HUES6 (cell line): Measurements from ENCODE around the gene MIPOL1.
"Not testable (repeated sequence)": the region's sequence is repeated elsewhere in the genome, so short reads cannot be mapped to it uniquely, and the experiment has no call there.

Source experiments
- H3K27ac ChIP-seq: 2 replicates; pipeline ENCODE4 v1.7.0; 2013; ENCODE audit warnings: low read depth, mild to moderate bottlenecking, low read length, inconsistent platforms
- H3K27me3 ChIP-seq: 2 replicates; pipeline ENCODE4 v1.6.1; 2013; ENCODE audit warnings: low read length; ENCODE audit not compliant: control insufficient read depth, insufficient read depth
- H3K36me3 ChIP-seq: 2 replicates; pipeline ENCODE4 v1.6.1; 2013; ENCODE audit warnings: low read length; ENCODE audit not compliant: control insufficient read depth, insufficient read depth
- H3K4me1 ChIP-seq: 2 replicates; pipeline ENCODE4 v1.6.1; 2013; ENCODE audit warnings: low read length; ENCODE audit not compliant: control insufficient read depth, insufficient read depth
- H3K4me3 ChIP-seq: 2 replicates; pipeline ENCODE4 v1.5.1; 2013; ENCODE audit warnings: low read depth, low read length
- H3K9ac ChIP-seq: one replicate; pipeline ENCODE4 v1.6.1; 2013; ENCODE audit warnings: mild to moderate bottlenecking, low read length
- H3K9me3 ChIP-seq: 2 replicates; pipeline ENCODE4 v1.6.1; 2013; ENCODE audit warnings: low read depth, low read length; ENCODE audit not compliant: control insufficient read depth, insufficient read depth

The MIPOL1 gene

GRCh38 chr14:37197421-37198272, at the start of gene MIPOL1:
TSS of gene MIPOL1 (plus strand) at chr14:37197937. CDS start at chr14:37247889, 49,952 bp downstream.
- H3K4me3 ChIP-seq = peak within 1 kb of the TSS; percentile 91
- H3K9me3 ChIP-seq = no peaks in the 10 kb centered on the region
- H3K27me3 ChIP-seq = no peaks in the 10 kb centered on the region
- peak within 1 kb of the TSS; percentile 83 for H3K9ac ChIP-seq
- H3K36me3 ChIP-seq = no peaks in the 10 kb centered on the region
- peaks cover 4% of the 10 kb centered on the region; the same call in 1 of the 2 replicates for H3K4me1 ChIP-seq
- H3K27ac ChIP-seq = peak within 1 kb of the TSS; percentile 39; the same call in 1 of the 2 replicates

- Histone ChIP-seq H3K4me3 (no peak overlapping the region), H3K27me3 (no peaks in the 10 kb centered on the region), H3K9ac (no peak overlapping the region), H3K9me3 (no peaks in the 10 kb centered on the region), H3K36me3 (no peaks in the 10 kb centered on the region), H3K27ac (no peak overlapping the region), H3K4me1 (no peaks in the 10 kb centered on the region)
These were observed 47.3 kb upstream of the MIPOL1 start for GRCh38 chr14:37150414-37150813.

- Histone ChIP-seq H3K9me3 (no peaks in the 10 kb centered on the region), H3K27ac (no peak overlapping the region), H3K36me3 (no peaks in the 10 kb centered on the region), H3K4me1 (no peaks in the 10 kb centered on the region), H3K4me3 (no peak overlapping the region), H3K27me3 (no peaks in the 10 kb centered on the region), H3K9ac (no peak overlapping the region)
These were observed 44.7 kb upstream of the MIPOL1 start for GRCh38 chr14:37153005-37153404.

GRCh38 chr14:37153483-37153882, 44.3 kb upstream of the MIPOL1 start:
- Histone ChIP-seq H3K9me3 (no peaks in the 10 kb centered on the region), H3K4me3 (no peak overlapping the region), H3K9ac (no peak overlapping the region), H3K36me3 (no peaks in the 10 kb centered on the region), H3K27me3 (no peaks in the 10 kb centered on the region), H3K4me1 (no peaks in the 10 kb centered on the region), H3K27ac (no peak overlapping the region)

GRCh38 chr14:37157987-37158386, 39.8 kb upstream of the MIPOL1 start:
- Histone ChIP-seq H3K27ac (no peak overlapping the region), H3K9ac (no peak overlapping the region), H3K27me3 (no peaks in the 10 kb centered on the region), H3K36me3 (no peaks in the 10 kb centered on the region), H3K4me1 (no peaks in the 10 kb centered on the region), H3K9me3 (no peaks in the 10 kb centered on the region), H3K4me3 (no peak overlapping the region)

- H3K4me1 ChIP-seq, H3K9ac ChIP-seq, H3K9me3 ChIP-seq, H3K27me3 ChIP-seq, H3K27ac ChIP-seq, H3K36me3 ChIP-seq, H3K4me3 ChIP-seq: not testable (repeated sequence)
These were observed 35.4 kb upstream of the MIPOL1 start for GRCh38 chr14:37162307-37162706.

- H3K4me1 ChIP-seq = peaks cover 24% of the 10 kb centered on the region; the same call in 1 of the 2 replicates
- no peaks in the 10 kb centered on the region for H3K27me3 ChIP-seq
- no peak overlapping the region for H3K27ac ChIP-seq
- no peaks in the 10 kb centered on the region for H3K36me3 ChIP-seq
- no peak overlapping the region for H3K9ac ChIP-seq
- no peak overlapping the region for H3K4me3 ChIP-seq
- H3K9me3 ChIP-seq = no peaks in the 10 kb centered on the region
These were observed 31.9 kb upstream of the MIPOL1 start for GRCh38 chr14:37165794-37166193.

GRCh38 chr14:37167151-37168047, 30.3 kb upstream of the MIPOL1 start:
- H3K27ac ChIP-seq = no peak overlapping the region; the same call in 1 of the 2 replicates
- H3K9ac ChIP-seq = no peak overlapping the region
- H3K27me3 ChIP-seq = no peaks in the 10 kb centered on the region
- no peaks in the 10 kb centered on the region for H3K36me3 ChIP-seq
- H3K4me1 ChIP-seq = peaks cover 27% of the 10 kb centered on the region; the same call in 1 of the 2 replicates
- peak overlapping the region; percentile 20; the same call in 1 of the 2 replicates for H3K4me3 ChIP-seq
- no peaks in the 10 kb centered on the region for H3K9me3 ChIP-seq

- H3K4me3 ChIP-seq = no peak overlapping the region
- peaks cover 35% of the 10 kb centered on the region for H3K4me1 ChIP-seq
- H3K9me3 ChIP-seq = no peaks in the 10 kb centered on the region
- H3K27ac ChIP-seq = no peak overlapping the region; the same call in 1 of the 2 replicates
- H3K9ac ChIP-seq = no peak overlapping the region
- no peaks in the 10 kb centered on the region for H3K27me3 ChIP-seq
- no peaks in the 10 kb centered on the region for H3K36me3 ChIP-seq
These were observed 29.0 kb upstream of the MIPOL1 start for GRCh38 chr14:37168721-37169120.

GRCh38 chr14:37170237-37170636, 27.5 kb upstream of the MIPOL1 start:
- H3K36me3 ChIP-seq = no peaks in the 10 kb centered on the region
- no peaks in the 10 kb centered on the region for H3K27me3 ChIP-seq
- no peak overlapping the region for H3K9ac ChIP-seq
- H3K9me3 ChIP-seq = no peaks in the 10 kb centered on the region
- no peak overlapping the region for H3K4me3 ChIP-seq
- peaks cover 35% of the 10 kb centered on the region for H3K4me1 ChIP-seq
- H3K27ac ChIP-seq = no peak overlapping the region

GRCh38 chr14:37170993-37171392, 26.7 kb upstream of the MIPOL1 start:
- Histone ChIP-seq H3K27ac (no peak overlapping the region), H3K36me3 (no peaks in the 10 kb centered on the region), H3K4me1 (peaks cover 31% of the 10 kb centered on the region), H3K4me3 (no peak overlapping the region), H3K9me3 (no peaks in the 10 kb centered on the region), H3K9ac (no peak overlapping the region), H3K27me3 (no peaks in the 10 kb centered on the region)
